PC-3 (cell line): ENCODE data around the gene CD79A. TPM values are rescaled to one million over a fixed set of nuclear protein-coding genes. Genes with fewer than 3 reads are reported as not detected.

Source experiments
- ATAC-seq: fragments of 200-7000 bp; cut with Tn5 transposase; 2 replicates; pipeline ENCODE4 v1.9.1; 2020; ENCODE audit warnings: mild to moderate bottlenecking, moderate library complexity
- BruUV-seq: library from RNA; stranded (reverse); fragments of 400-500 nt; replicated peaks from 2 replicates; lab custom pipeline; 2021; lab: Mats Ljungman, UMichigan
- CTCF ChIA-PET: fragments of 300-600 bp; sonication (Branson Sonifier 250); formaldehyde crosslinking; loops from one replicate; lab custom pipeline; 2022; ENCODE audit warnings: antibody characterized with exemption; lab: Charles Lee
- POLR2A ChIA-PET: fragments of 300-600 bp; sonication (Branson Sonifier 250); formaldehyde crosslinking; loops from one replicate; lab custom pipeline; 2022; ENCODE audit warnings: antibody characterized with exemption; ENCODE audit not compliant: unreplicated experiment; lab: Charles Lee
- DNase-seq: peaks from one replicate; pipeline ENCODE4 v3.0.0-alpha.2; 2015
- H2AFZ ChIP-seq: fragments of 300-600 bp; sonication (generic); 2 replicates; pipeline ENCODE4 v1.6.0; 2016; ENCODE audit warnings: antibody characterized with exemption, low read length
- H3F3A ChIP-seq: fragments of 300-600 bp; sonication (generic); one replicate; pipeline ENCODE4 v1.6.0; 2017; ENCODE audit warnings: antibody characterized with exemption, low read length, control low read depth, mild to moderate bottlenecking; ENCODE audit not compliant: unreplicated experiment
- H3K27ac ChIP-seq: fragments of 300-600 bp; sonication (generic); 2 replicates; pipeline ENCODE4 v1.5.1; 2016; ENCODE audit warnings: mild to moderate bottlenecking, low read length
- H3K27me3 ChIP-seq: fragments of 300-600 bp; sonication (generic); 2 replicates; pipeline ENCODE4 v1.6.1; 2016; ENCODE audit warnings: low read length, mixed read lengths
- H3K36me3 ChIP-seq: fragments of 300-600 bp; sonication (generic); 2 replicates; pipeline ENCODE4 v1.6.1; 2016; ENCODE audit warnings: low read depth, mixed run types, low read length, mixed read lengths
- H3K4me1 ChIP-seq: fragments of 300-600 bp; sonication (generic); 2 replicates; pipeline ENCODE4 v1.5.1; 2016; ENCODE audit warnings: low read length; ENCODE audit not compliant: insufficient read depth
- H3K4me2 ChIP-seq: fragments of 300-600 bp; sonication (generic); 2 replicates; pipeline ENCODE4 v1.6.0; 2016; ENCODE audit warnings: low read length
- H3K4me3 ChIP-seq: fragments of 300-600 bp; sonication (generic); 2 replicates; pipeline ENCODE4 v1.5.1; 2016; ENCODE audit warnings: mild to moderate bottlenecking, low read length, mixed read lengths
- H3K79me2 ChIP-seq: fragments of 300-600 bp; sonication (generic); 2 replicates; pipeline ENCODE4 v1.6.1; 2017; ENCODE audit warnings: low read length, mixed read lengths
- H3K9ac ChIP-seq: fragments of 300-600 bp; sonication (generic); 2 replicates; pipeline ENCODE4 v1.6.0; 2016; ENCODE audit warnings: mild to moderate bottlenecking, low read length
- H3K9me2 ChIP-seq: fragments of 300-600 bp; sonication (generic); replicated peaks from 2 replicates; pipeline ENCODE4 v1.6.1; 2016; ENCODE audit warnings: mixed run types, low read length, mixed read lengths
- H3K9me3 ChIP-seq: fragments of 300-600 bp; sonication (generic); 2 replicates; pipeline ENCODE4 v1.6.1; 2016; ENCODE audit warnings: low read length, mixed read lengths
- H4K20me1 ChIP-seq: fragments of 300-600 bp; sonication (generic); 2 replicates; pipeline ENCODE4 v1.6.1; 2016; ENCODE audit warnings: low read length, mixed read lengths
- EZH2 ChIP-seq: fragments of 300-600 bp; sonication (generic); IDR thresholded peaks from one replicate; pipeline ENCODE4 v1.6.1; 2017; ENCODE audit warnings: antibody characterized with exemption, mild to moderate bottlenecking, low read length; ENCODE audit not compliant: unreplicated experiment
- EZH2phosphoT487 ChIP-seq: fragments of 300-600 bp; sonication (generic); IDR thresholded peaks from 2 replicates; pipeline ENCODE4 v1.6.1; 2018; ENCODE audit warnings: mild to moderate bottlenecking, antibody characterized with exemption, low read length, borderline replicate concordance
- intact Hi-C: fragments of 100-400 bp; cut with micrococcal nuclease; formaldehyde crosslinking; loops from 2 replicates; pipeline ENCODE4 v1.9.0; 2023
- total RNA-seq: library from RNA; depleted of rRNA; stranded (reverse); fragments of >200 nt; gene quantifications from 2 replicates; pipeline ENCODE4 v1.2.3, GENCODE V29; 2014
- TF ChIP-seq, protein P1 (sequence below): fragments of 300-600 bp; sonication (generic); conservative IDR thresholded peaks from 2 replicates; pipeline ENCODE4 v1.5.1; 2017; ENCODE audit warnings: antibody characterized with exemption, low read depth, mild to moderate bottlenecking, low read length

CD79A gene
- total RNA-seq, 1 experiment from 2014 or later = 0.11 TPM

DNA sequence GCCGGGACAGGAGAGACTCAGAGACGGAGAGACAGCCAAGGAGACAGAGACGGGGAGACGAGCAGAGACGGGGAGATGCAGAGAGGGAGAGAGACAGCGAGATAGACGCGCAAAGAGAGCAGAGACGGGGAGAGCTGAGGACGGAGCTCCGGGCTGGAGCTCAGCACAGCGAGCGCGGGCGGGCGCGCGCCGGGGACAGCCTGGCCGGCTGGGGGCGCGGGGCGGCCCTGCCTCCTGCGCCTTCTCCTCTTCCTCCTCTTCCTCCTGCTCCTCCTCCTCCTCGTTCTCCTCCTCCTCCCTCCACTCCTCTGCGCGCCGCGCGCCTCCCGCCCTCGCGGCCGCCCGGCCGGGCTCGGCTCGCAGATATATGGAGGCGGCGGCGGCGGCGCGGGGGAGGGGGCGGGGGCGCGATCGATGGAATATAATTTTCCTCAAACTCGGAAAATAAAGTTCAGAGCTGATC lies 51.2 kb downstream of the CD79A start, which contains the start of gene ERFL:
Gene ERFL, minus strand, starts transcription at position 229 of the 463 bp plus-strand sequence. CDS start 15,530 bp downstream, outside the sequence.
- intact Hi-C loops = no loop called here
- H4K20me1 ChIP-seq = no peaks in the 10 kb centered on the region
- H3K36me3 ChIP-seq = no peaks in the 10 kb centered on the region
- CTCF ChIA-PET = no interaction called here
- peaks cover 6% of the 10 kb centered on the region; the same call in 1 of the 2 replicates for H3K4me1 ChIP-seq
- no peak within 1 kb of the TSS for H3K9ac ChIP-seq
- H3K4me2 ChIP-seq = peak within 1 kb of the TSS; percentile 93
- no peak for DNase-seq
- no peaks in the 10 kb centered on the region for H3K9me2 ChIP-seq
- no peaks in the 10 kb centered on the region for H3K9me3 ChIP-seq
- POLR2A ChIA-PET = no interaction called here
- BruUV-seq = no TSS peak
- H2AFZ ChIP-seq = peak within 1 kb of the TSS; percentile 71
- peak; percentile 29 for ATAC-seq
- 0 out of 2 replicates have a peak, but pooled peaks cover 9% of the 10 kb centered on the region for H3K27me3 ChIP-seq
- H3K27ac ChIP-seq = no peak within 1 kb of the TSS
- H3F3A ChIP-seq = no peaks in the 10 kb centered on the region
- TF ChIP-seq, protein P1, sequence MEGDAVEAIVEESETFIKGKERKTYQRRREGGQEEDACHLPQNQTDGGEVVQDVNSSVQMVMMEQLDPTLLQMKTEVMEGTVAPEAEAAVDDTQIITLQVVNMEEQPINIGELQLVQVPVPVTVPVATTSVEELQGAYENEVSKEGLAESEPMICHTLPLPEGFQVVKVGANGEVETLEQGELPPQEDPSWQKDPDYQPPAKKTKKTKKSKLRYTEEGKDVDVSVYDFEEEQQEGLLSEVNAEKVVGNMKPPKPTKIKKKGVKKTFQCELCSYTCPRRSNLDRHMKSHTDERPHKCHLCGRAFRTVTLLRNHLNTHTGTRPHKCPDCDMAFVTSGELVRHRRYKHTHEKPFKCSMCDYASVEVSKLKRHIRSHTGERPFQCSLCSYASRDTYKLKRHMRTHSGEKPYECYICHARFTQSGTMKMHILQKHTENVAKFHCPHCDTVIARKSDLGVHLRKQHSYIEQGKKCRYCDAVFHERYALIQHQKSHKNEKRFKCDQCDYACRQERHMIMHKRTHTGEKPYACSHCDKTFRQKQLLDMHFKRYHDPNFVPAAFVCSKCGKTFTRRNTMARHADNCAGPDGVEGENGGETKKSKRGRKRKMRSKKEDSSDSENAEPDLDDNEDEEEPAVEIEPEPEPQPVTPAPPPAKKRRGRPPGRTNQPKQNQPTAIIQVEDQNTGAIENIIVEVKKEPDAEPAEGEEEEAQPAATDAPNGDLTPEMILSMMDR = no peak
- TF ChIP-seq EZH2 (no peak), EZH2phosphoT487 (no peak)
- H3K4me3 ChIP-seq = peak within 1 kb of the TSS; percentile 71
- H3K79me2 ChIP-seq = no peaks in the 10 kb centered on the region

DNA sequence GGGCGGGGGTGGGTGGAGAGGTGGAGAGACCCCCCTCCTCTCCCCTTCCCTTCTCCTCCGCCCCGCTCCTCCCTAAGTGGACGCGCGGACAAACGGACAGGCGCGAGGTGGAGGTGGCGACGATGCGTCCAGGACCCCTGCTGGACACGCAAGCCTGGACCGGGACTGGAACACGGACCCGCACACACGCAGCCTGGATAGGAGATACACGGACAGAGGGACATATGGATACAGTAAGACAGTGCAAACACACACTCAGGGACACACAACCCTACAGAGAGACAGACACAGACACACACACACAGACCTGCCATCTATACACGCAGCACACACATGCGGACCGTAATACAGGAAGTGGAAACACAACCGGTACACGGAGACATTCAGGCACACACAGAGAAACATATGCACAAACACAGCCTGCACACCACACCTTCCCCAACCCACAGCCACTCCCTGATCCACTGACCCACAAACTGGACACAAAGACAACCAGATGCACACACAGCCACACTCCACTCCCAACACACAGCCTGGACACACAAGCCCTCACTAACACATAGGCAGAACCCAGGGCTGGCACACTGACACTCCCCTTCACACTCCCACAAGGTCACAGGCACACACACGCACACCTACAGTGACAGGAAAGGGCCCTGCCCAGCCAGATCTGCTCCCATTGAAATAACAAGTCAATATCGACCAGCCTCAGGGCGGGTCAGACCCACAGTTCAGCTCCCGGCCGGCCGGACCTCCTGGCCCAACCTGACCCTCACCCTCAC lies 51.9 kb downstream of the CD79A start:
- BruUV-seq = no TSS peak
- Histone ChIP-seq H3K4me2 (peak overlapping the region; percentile 93), H3K79me2 (no peaks in the 10 kb centered on the region), H3K9me3 (no peaks in the 10 kb centered on the region), H3K4me3 (peak overlapping the region; percentile 71), H3K4me1 (peaks cover 6% of the 10 kb centered on the region; the same call in 1 of the 2 replicates), H3K27me3 (0 out of 2 replicates have a peak, but pooled peaks cover 9% of the 10 kb centered on the region), H3F3A (no peaks in the 10 kb centered on the region), H3K9me2 (no peaks in the 10 kb centered on the region), H2AFZ (peak overlapping the region; percentile 71), H3K9ac (no peak overlapping the region), H3K36me3 (no peaks in the 10 kb centered on the region), H3K27ac (no peak overlapping the region), H4K20me1 (no peaks in the 10 kb centered on the region)
- ATAC-seq (peak; percentile 20), DNase-seq (no peak)
- POLR2A ChIA-PET = no interaction called here
- intact Hi-C loops = no loop called here
- CTCF ChIA-PET = no interaction called here
- TF ChIP-seq EZH2 (no peak), EZH2phosphoT487 (no peak)
- TF ChIP-seq, protein P1 = no peak
